Bronchial epithelial cell (primary cell): Measurements from ENCODE around the gene CADM1. TPM values are rescaled to one million over a fixed set of nuclear protein-coding genes. Genes with fewer than 3 reads are reported as not detected.

ENCODE experiments used
- DNase-seq: peaks from one replicate; pipeline ENCODE4 v3.0.0-alpha.2; 2010; ENCODE audit warnings: low read depth
- FAIRE-seq: peaks from 2 replicates; lab custom pipeline; 2011; peaks lifted over from hg19 to GRCh38; lab: Jason Lieb, UNC
- H3K27me3 ChIP-seq: 2 replicates; pipeline ENCODE4 v1.5.1; 2011; ENCODE audit warnings: low read length; ENCODE audit not compliant: control insufficient read depth, insufficient read depth
- H3K36me3 ChIP-seq: 2 replicates; pipeline ENCODE4 v1.5.1; 2011; ENCODE audit warnings: low read length; ENCODE audit not compliant: control insufficient read depth, insufficient read depth
- H3K4me3 ChIP-seq: 2 replicates; pipeline ENCODE4 v1.5.1; 2011; ENCODE audit warnings: mild to moderate bottlenecking, low read depth, low read length, control low read depth
- CTCF ChIP-seq: IDR thresholded peaks from 2 replicates; pipeline ENCODE4 v1.5.1; 2011; ENCODE audit warnings: mild to moderate bottlenecking, moderate library complexity, low read length, control low read depth, inconsistent platforms; ENCODE audit not compliant: insufficient read depth, severe bottlenecking
- total RNA-seq: library from RNA; depleted of rRNA; stranded (reverse); fragments of >200 nt; gene quantifications from 2 replicates; pipeline ENCODE4 v1.2.1, GENCODE V29; 2014

CADM1 gene
- 1.6 and 14.2 TPM in 2 replicates for total RNA-seq

GRCh38 chr11:115504276-115505158 is at the start of gene CADM1:
TSS of gene CADM1 (minus strand) at chr11:115504415.
- peak; percentile 79 for TF ChIP-seq CTCF
- Histone ChIP-seq H3K27me3 (peaks cover 6% of the 10 kb centered on the region), H3K4me3 (peak within 1 kb of the TSS; percentile 62), H3K36me3 (no peaks in the 10 kb centered on the region)
- DNase-seq, result peak; percentile 85
- no peak for FAIRE-seq

- H3K4me3 ChIP-seq, result no peak overlapping the region
- TF ChIP-seq CTCF, result no peak
- H3K36me3 ChIP-seq, result no peaks in the 10 kb centered on the region
- FAIRE-seq (no peak), DNase-seq (no peak)
- H3K27me3 ChIP-seq, result no peaks in the 10 kb centered on the region
Measured at GRCh38 chr11:115552773-115553438, 48.7 kb upstream of the CADM1 start.

- Histone ChIP-seq H3K27me3 (no peaks in the 10 kb centered on the region), H3K4me3 (no peak overlapping the region), H3K36me3 (no peaks in the 10 kb centered on the region)
- TF ChIP-seq CTCF, result no peak
- DNase-seq, result no peak
- FAIRE-seq, result no peak
Measured at GRCh38 chr11:115552151-115552772, 48.0 kb upstream of the CADM1 start.

- no peak for TF ChIP-seq CTCF
- DNase-seq (no peak), FAIRE-seq (no peak)
- Histone ChIP-seq H3K27me3 (no peaks in the 10 kb centered on the region), H3K36me3 (no peaks in the 10 kb centered on the region), H3K4me3 (no peak overlapping the region)
Measured at GRCh38 chr11:115550291-115551059, 46.3 kb upstream of the CADM1 start.

GRCh38 chr11:115548878-115549528 is 44.8 kb upstream of the CADM1 start:
- TF ChIP-seq CTCF, result no peak
- no peak for FAIRE-seq
- no peaks in the 10 kb centered on the region for H3K27me3 ChIP-seq
- no peaks in the 10 kb centered on the region for H3K36me3 ChIP-seq
- no peak for DNase-seq
- H3K4me3 ChIP-seq, result no peak overlapping the region
